Heart right ventricle (tissue), 16 donors: ENCODE measurements around the gene PRKCE. TPM values are rescaled to one million over a fixed set of nuclear protein-coding genes. Genes with fewer than 3 reads are reported as not detected.

Experiments used
- ATAC-seq, 8 donors: fragments of 200-7000 bp; cut with Tn5 transposase; one replicate each; pipeline ENCODE4 v1.9.1; 2020; ENCODE audit warnings: mild to moderate bottlenecking in 8 of 8, moderate library complexity in 8 of 8, moderate number of reproducible peaks in 1 of 8
- DNase-seq, 2 donors: peaks; one replicate each; pipeline ENCODE4 v3.0.0-alpha.2; 2020
- H3K27ac ChIP-seq, 10 donors: fragments of 200-600 bp; sonication (generic) in 2 of 10; one replicate each; pipeline versions ENCODE4 v1.5.0 to v1.8.0; 2020 to 2022; ENCODE audit warnings: mild to moderate bottlenecking in 3 of 10
- H3K27me3 ChIP-seq, 7 donors: fragments of 200-600 bp; one replicate each; pipeline ENCODE4 v1.8.0; 2021 to 2022; ENCODE audit warnings: mild to moderate bottlenecking in 2 of 7
- H3K36me3 ChIP-seq, 9 donors: fragments of 200-600 bp; sonication (generic) in 1 of 9; one replicate each; pipeline versions ENCODE4 v1.5.0 to v1.8.0; 2020 to 2022; ENCODE audit warnings: mild to moderate bottlenecking in 2 of 9
- H3K4me1 ChIP-seq, 9 donors: fragments of 200-600 bp; sonication (generic) in 1 of 9; one replicate each; pipeline versions ENCODE4 v1.5.0 to v1.8.0; 2020 to 2022; ENCODE audit warnings: mild to moderate bottlenecking in 4 of 9
- H3K4me3 ChIP-seq, 10 donors: fragments of 200-600 bp; sonication (generic) in 2 of 10; one replicate each; pipeline versions ENCODE4 v1.5.0 to v1.8.0; 2020 to 2022; ENCODE audit warnings: mild to moderate bottlenecking in 7 of 10, moderate library complexity in 2 of 10
- H3K9me3 ChIP-seq, 11 donors: fragments of 200-600 bp in 10 of 11; sonication (generic) in 2 of 11; one replicate each; pipeline versions ENCODE4 v1.5.0 to v1.8.0; 2013 to 2022; ENCODE audit warnings: mild to moderate bottlenecking in 2 of 11, control low read depth in 1 of 11, moderate library complexity in 1 of 11
- CTCF ChIP-seq, 9 donors: fragments of 200-600 bp; sonication (generic) in 2 of 9; IDR thresholded peaks; one replicate each; pipeline versions ENCODE4 v1.5.0 to v1.8.0; 2021 to 2022; ENCODE audit warnings: antibody characterized with exemption in 9 of 9, mild to moderate bottlenecking in 5 of 9, moderate library complexity in 1 of 9
- WGBS, 2 donors: extraction: QIAGEN DNeasy Blood & Tissue Kit; methylation state at CpG; one replicate each; pipeline ENCODE4 v1.1.7; 2013; ENCODE audit warnings: inconsistent platforms in 1 of 2; 5-methylcytosine and 5-hydroxymethylcytosine counted together
- intact Hi-C, 10 donors: fragments of 100-400 bp; cut with DNase I; formaldehyde crosslinking; loops; one replicate each; pipeline versions ENCODE4 v1.11.1 to v1.14.2; 2022
- polyA plus RNA-seq, 2 donors: library from polyadenylated mRNA; stranded (reverse); fragments of 200-250 nt; gene quantifications; one replicate each; pipeline ENCODE4 v1.2.3, GENCODE V29; 2013
- total RNA-seq, 10 donors: library from RNA; stranded (reverse); fragmentation: NEBNext Ultra II Directional in 3 of 10; extraction: Animal tissue kit (Norgen Biotek cat#: 25700) in 3 of 10; gene quantifications; one replicate each; pipeline versions ENCODE4 v1.2.1 to v1.2.4, GENCODE V29; 2021 to 2023
- donor health status: Arrhythmogenic right ventricular cardiomyopathy.
- donor health status: ischemic (EF 13 %, LVEDD 7.1; RV severe dilation, severe dysfunction).
- donor health status: healthy with polysubstance abuse.
- donor health status: DM: no; HTN: yes; CAD: no.
- donor health status: DM: no; HTN: no; CAD: no.
- donor health status: ischemic (EF 25% LVEDD 6.9; RV normal size, moderate dysfunction).
- donor health status: ischemic (EF 25% LVEDD 5.7; RV mildly dilated, moderate dysfunction).
- donor health status: healthy.
- donor health status: DM: yes; HTN: yes; CAD: no.
- donor health status: Ischemic cardiomyopathy.
- donor health status: ischemic (EF 35%, LVEDD 5.7; RV mildly dilated, moderate dysfunction).
- donor health status: nonischemic (EF 11% LVEDD 7.7; RV severe dilation, severe dysfunction).
- donor health status: DM: yes; HTN: yes; CAD: no.
- donor health status: PGD.
- donor health status: ischemic (EF 29% LVEDD 5.4; RV normal size, mild dysfunction).
- donor health status: nonischemic (EF 23%, LVEDD 6.1; RV moderate dilation, normal function).

PRKCE gene
- total and polyA plus RNA-seq, 12 donors: 3.7 to 22.7 (median 16.7) TPM

DNA sequence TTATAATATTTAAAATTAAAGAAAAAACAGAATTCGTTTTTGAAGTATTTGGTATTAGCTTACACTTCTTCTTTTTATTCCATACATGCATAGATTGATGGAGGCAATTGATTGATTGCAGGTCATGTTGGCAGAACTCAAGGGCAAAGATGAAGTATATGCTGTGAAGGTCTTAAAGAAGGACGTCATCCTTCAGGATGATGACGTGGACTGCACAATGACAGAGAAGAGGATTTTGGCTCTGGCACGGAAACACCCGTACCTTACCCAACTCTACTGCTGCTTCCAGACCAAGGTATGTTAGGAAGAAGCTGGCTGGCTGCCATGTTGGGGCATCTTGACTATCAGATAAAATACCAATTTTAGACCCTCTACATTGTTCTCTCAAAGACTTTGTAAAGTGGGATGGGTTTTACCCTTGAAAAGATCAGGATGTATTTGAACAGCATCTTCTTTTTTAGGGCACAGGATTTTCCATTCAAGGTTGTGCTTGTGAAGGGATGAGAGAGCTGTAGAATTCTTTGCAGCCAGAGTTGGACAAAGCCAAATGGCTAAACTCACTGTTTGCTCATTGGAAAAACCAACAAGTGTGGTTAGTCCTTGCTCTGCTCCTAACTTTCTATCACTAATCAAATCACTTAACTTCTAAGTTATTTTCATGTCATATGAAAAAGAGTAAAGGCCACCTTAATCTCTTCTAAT, 358.9 kb downstream of the PRKCE start:
- DNase-seq (no peak), ATAC-seq (no peak)
- H3K4me3 ChIP-seq: no peak overlapping the region
- H3K4me1 ChIP-seq: peaks cover 0 to 36% (median 12%) of the 10 kb centered on the region in 9 donors
- WGBS, 2 donors: 83 to 91% methylated on average over 5 of the region's 5 CpGs
- no peak for TF ChIP-seq CTCF (IDR thresholded peaks at IDR 0.05)
- H3K27ac ChIP-seq: peak overlapping the region in 2 of 10 donors; percentile 16 to 19
- H3K27me3 ChIP-seq: no peaks in the 10 kb centered on the region
- intact Hi-C loops: loop anchor here in 7 of 10 donors (2.0 to 10.0 kb wide), 6 partner anchors 47 to 450 kb away; partner anchors contain the start of gene EPAS1 (in 2 of the 7)
- H3K9me3 ChIP-seq: no peaks in the 10 kb centered on the region
- H3K36me3 ChIP-seq: peaks cover 0 to 81% (median 11%) of the 10 kb centered on the region in 9 donors

GRCh38 chr2:46010925-46011490, 359.5 kb downstream of the PRKCE start:
- H3K9me3 ChIP-seq: no peaks in the 10 kb centered on the region
- H3K36me3 ChIP-seq: peaks cover 0 to 74% (median 11%) of the 10 kb centered on the region in 9 donors
- TF ChIP-seq CTCF (IDR thresholded peaks at IDR 0.05): peak; percentile 21 to 81 (median 72)
- no peaks in the 10 kb centered on the region for H3K27me3 ChIP-seq
- DNase-seq (no peak), ATAC-seq (peak in 5 of 8 donors; percentile 45 to 77 (median 60))
- peak overlapping the region in 2 of 10 donors; percentile 19 to 22 for H3K27ac ChIP-seq
- H3K4me1 ChIP-seq: peaks cover 0 to 43% (median 19%) of the 10 kb centered on the region in 9 donors
- intact Hi-C loops: loop anchor here in 7 of 10 donors (1.0 to 10.0 kb wide), 7 partner anchors 46 to 450 kb away; partner anchors contain the start of gene EPAS1 (in 2 of the 7)
- 38 to 39% methylated on average over 3 of the region's 3 CpGs for WGBS, 2 donors
- no peak overlapping the region for H3K4me3 ChIP-seq

DNA sequence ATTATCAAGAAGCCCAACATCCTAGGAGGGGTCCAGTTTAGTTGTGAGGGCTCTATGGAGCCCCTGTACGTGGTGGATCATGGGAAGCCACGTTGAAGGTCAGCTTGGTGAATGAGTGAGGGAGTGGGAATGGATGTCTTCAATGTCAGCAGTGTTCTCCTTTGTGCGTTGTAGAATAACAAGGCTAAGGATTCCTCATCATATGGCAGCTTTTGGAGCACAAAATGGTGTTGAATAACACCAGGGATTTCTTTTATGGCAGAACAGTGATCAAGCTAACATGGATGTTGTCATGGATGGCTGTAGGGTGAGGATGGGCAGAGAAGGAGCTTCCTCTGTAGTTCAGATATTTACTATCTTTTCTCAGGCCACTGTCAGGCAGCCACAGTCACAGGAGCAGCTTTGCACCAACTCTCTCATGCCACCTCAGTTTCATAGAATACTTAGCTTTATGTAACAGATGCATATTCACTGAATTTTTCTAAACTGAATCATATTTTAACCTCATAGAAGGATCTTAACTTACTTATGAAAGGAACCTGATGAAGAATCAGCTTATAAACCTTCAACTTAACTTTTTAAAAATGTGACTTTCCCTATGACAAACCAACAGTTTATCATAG, 361.3 kb downstream of the PRKCE start:
- Histone ChIP-seq H3K36me3 (peaks cover 0 to 57% (median 0%) of the 10 kb centered on the region in 9 donors), H3K9me3 (no peaks in the 10 kb centered on the region), H3K27ac (peak overlapping the region in 1 of 10 donors; percentile 7), H3K27me3 (no peaks in the 10 kb centered on the region), H3K4me3 (no peak overlapping the region), H3K4me1 (peaks cover 0 to 48% (median 21%) of the 10 kb centered on the region in 9 donors)
- TF ChIP-seq CTCF (IDR thresholded peaks at IDR 0.05): no peak
- intact Hi-C loops: loop anchor here in 7 of 10 donors (2.0 to 10.0 kb wide), 7 partner anchors 45 to 446 kb away; partner anchors contain the start of gene EPAS1 (in 2 of the 7)
- DNase-seq: no peak
- 59 to 61% methylated on average over 3 of the region's 3 CpGs for WGBS, 2 donors
- ATAC-seq: no peak

GRCh38 chr2:46013726-46014125, 362.3 kb downstream of the PRKCE start:
- ATAC-seq: no peak
- H3K36me3 ChIP-seq: peaks cover 0 to 47% (median 0%) of the 10 kb centered on the region in 9 donors
- H3K9me3 ChIP-seq: no peaks in the 10 kb centered on the region
- no peak for DNase-seq
- WGBS, 2 donors: 97% methylated on average over 5 of the region's 5 CpGs
- no peak for TF ChIP-seq CTCF (IDR thresholded peaks at IDR 0.05)
- intact Hi-C loops: loop anchor here in 7 of 10 donors (2.0 to 10.0 kb wide), 7 partner anchors 44 to 445 kb away; partner anchors contain the start of gene EPAS1 (in 2 of the 7)
- H3K27ac ChIP-seq: peak overlapping the region in 2 of 10 donors; percentile 25 to 76
- peaks cover 0 to 48% (median 21%) of the 10 kb centered on the region in 9 donors for H3K4me1 ChIP-seq
- no peaks in the 10 kb centered on the region for H3K27me3 ChIP-seq
- H3K4me3 ChIP-seq: no peak overlapping the region
